ENCODE data around the gene SPNS3. TPM values are rescaled to one million over a fixed set of nuclear protein-coding genes. Genes with fewer than 3 reads are reported as not detected.
A peak's percentile ranks its signal among the peaks of the same experiment; 100 is the strongest.

The SPNS3 gene
- total and polyA plus RNA-seq, 2 of the 8 experiments (the other 6 are each of a cell fraction or from before 2014, with no cell fraction given) = not detected

GRCh38 chr17:4503283-4504025 is 69.7 kb downstream of the SPNS3 start:
- Histone ChIP-seq H3K4me3 (ENCODE audit: extremely low read depth in 1 of 4, insufficient read depth in 2 of 4, low read depth in 3 of 4, low read length in 4 of 4) (no peak overlapping the region), H4K8ac (ENCODE audit: extremely low read depth, insufficient read depth, low read length) (0 out of 2 replicates have a peak overlapping the region, but pooled peaks have one; percentile 0), H3K9ac (replicated peaks in 1 of 4; ENCODE audit: extremely low read depth in 1 of 4, low read depth in 3 of 4, low read length in 3 of 4) (no peak overlapping the region), H3K14ac (ENCODE audit: insufficient read length) (no peak overlapping the region), H2BK12ac (ENCODE audit: low read depth, low read length) (no peak overlapping the region), H4K5ac (ENCODE audit: insufficient read length, low read depth, low read length) (no peak overlapping the region), H2AFZ (ENCODE audit: low read length) (no peak overlapping the region), H3K23me2 (ENCODE audit: low read depth, low read length) (peaks cover 12% of the 10 kb centered on the region; the same call in 1 of the 2 replicates), H2AK5ac (ENCODE audit: low read depth, low read length) (no peak overlapping the region), H3K23ac (ENCODE audit: insufficient read length) (no peak overlapping the region), H3K27me3 (replicated peaks in 1 of 4; ENCODE audit: control insufficient read depth in 3 of 4, extremely low read depth in 1 of 4, insufficient read depth in 3 of 4, low read length in 3 of 4) (peaks cover 23 to 26% (median 26%) of the 10 kb centered on the region in 4 experiments), H4K20me1 (replicated peaks in 1 of 2; ENCODE audit: control insufficient read depth in 1 of 2, insufficient read depth in 2 of 2, low read length in 2 of 2) (peaks cover 0 to 5% of the 10 kb centered on the region in 2 experiments), H3K36me3 (ENCODE audit: control insufficient read depth in 2 of 4, insufficient read depth in 4 of 4, low read length in 3 of 4) (no peaks in the 10 kb centered on the region), H2BK5ac (ENCODE audit: low read depth, low read length) (no peak overlapping the region), H3K4me2 (ENCODE audit: insufficient read depth in 1 of 2, low read depth in 2 of 2, low read length in 2 of 2) (no peak overlapping the region), H3K4me1 (replicated peaks in 1 of 4; ENCODE audit: control insufficient read depth in 3 of 4, insufficient read depth in 4 of 4, low read length in 3 of 4) (peaks cover 0 to 13% (median 3%) of the 10 kb centered on the region in 4 experiments; a peak in 3 of 7 replicates), H3K27ac (ENCODE audit: low read depth, low read length) (no peak overlapping the region), H3K18ac (ENCODE audit: extremely low read depth, low read length) (no peak overlapping the region), H4K91ac (replicated peaks; ENCODE audit: insufficient read length, low read length) (no peak overlapping the region), H2BK120ac (replicated peaks; ENCODE audit: low read depth, low read length) (no peak overlapping the region), H3K79me2 (ENCODE audit: control insufficient read depth in 1 of 2, insufficient read depth in 2 of 2, low read length in 2 of 2) (no peaks in the 10 kb centered on the region), H2BK15ac (ENCODE audit: low read length) (no peak overlapping the region), H2BK20ac (ENCODE audit: low read length) (no peak overlapping the region), H3K79me1 (ENCODE audit: low read depth, low read length) (no peaks in the 10 kb centered on the region), H3K4ac (replicated peaks; ENCODE audit: insufficient read length, low read depth, low read length) (no peak overlapping the region), H3K56ac (replicated peaks; ENCODE audit: insufficient read length, low read depth, low read length) (no peak overlapping the region), H3K9me3 (ENCODE audit: insufficient read depth in 2 of 2, low read depth in 1 of 2, low read length in 1 of 2) (no peaks in the 10 kb centered on the region)
- 80% methylated on average over 2 of the region's 4 CpGs; no CpG with 5 or more reads in 1 of the 2 experiments for WGBS, 2 experiments (ENCODE audit: extremely low coverage in 1 of 2, insufficient coverage in 1 of 2, insufficient read length in 1 of 2, insufficient replicate concordance in 2 of 2, low coverage in 1 of 2, low lambda C conversion rate in 2 of 2, missing lambda C conversion rate in 1 of 2)
- DNase-seq (ENCODE audit: low read depth in 1 of 2, low spot score in 2 of 2) (no peak), FAIRE-seq (no peak)
- CTCF ChIA-PET (ENCODE audit: partially characterized antibody) = interaction anchor here (0.9 to 1.1 kb wide), 4 partner anchors 19 to 92 kb away, joined by 3 read pairs; no protein-coding TSS in a partner anchor
- POLR2A ChIA-PET (ENCODE audit: partially characterized antibody) = interaction anchor here (0.9 to 2.3 kb wide), 3 partner anchors 21 to 88 kb away, joined by 3 to 7 read pairs (median 4); no protein-coding TSS in a partner anchor
- TF ChIP-seq BCL11A (IDR thresholded peaks at IDR 0.05; ENCODE audit: low read depth in 2 of 2, low read length in 2 of 2) (no peak), NRF1 (IDR thresholded peaks at IDR 0.05; ENCODE audit: low read depth, low read length) (no peak), ZNF274 (IDR thresholded peaks at IDR 0.05; ENCODE audit: borderline replicate concordance, extremely low read depth, low read length) (no peak), E2F6 (IDR thresholded peaks at IDR 0.05) (no peak), RBBP5 (IDR thresholded peaks at IDR 0.05; ENCODE audit: borderline replicate concordance, low read depth, low read length) (no peak)
